Fibroblast of lung (primary cell): Measurements from ENCODE around the gene TJP3. TPM values are rescaled to one million over a fixed set of nuclear protein-coding genes. Genes with fewer than 3 reads are reported as not detected.

Experiments
- DNase-seq, 2 donors: peaks; one replicate each; pipeline versions ENCODE4 v3.0.0 to v3.0.0-alpha.2; 2010; ENCODE audit warnings: low read depth in 2 of 2
- H2AFZ ChIP-seq: 2 replicates; pipeline ENCODE4 v1.5.1; 2012; ENCODE audit warnings: low read length, control low read depth, inconsistent platforms
- H3K27ac ChIP-seq: 2 replicates; pipeline ENCODE4 v1.5.1; 2011; ENCODE audit warnings: low read length, control low read depth; ENCODE audit not compliant: insufficient read depth
- H3K27me3 ChIP-seq: 2 replicates; pipeline ENCODE4 v1.5.1; 2011; ENCODE audit warnings: mild to moderate bottlenecking, low read length; ENCODE audit not compliant: control insufficient read depth, insufficient read depth
- H3K36me3 ChIP-seq: 2 replicates; pipeline ENCODE4 v1.5.1; 2011; ENCODE audit warnings: low read length; ENCODE audit not compliant: control insufficient read depth, insufficient read depth
- H3K4me1 ChIP-seq: 2 replicates; pipeline ENCODE4 v1.5.1; 2011; ENCODE audit warnings: low read length; ENCODE audit not compliant: control insufficient read depth, insufficient read depth; ENCODE audit errors: extremely low read depth
- H3K4me2 ChIP-seq: 2 replicates; pipeline ENCODE4 v1.5.1; 2011; ENCODE audit warnings: low read length, control low read depth; ENCODE audit not compliant: insufficient read depth; ENCODE audit errors: extremely low read depth
- H3K4me3 ChIP-seq, 4 experiments: fragments of 200-600 bp in 1 of 4; sonication (generic) in 1 of 4; replicated peaks in 1 of 4; 2 replicates each; pipeline ENCODE4 v1.5.1; 2011 to 2016; ENCODE audit warnings: low read length in 4 of 4, low read depth in 3 of 4, mild to moderate bottlenecking in 3 of 4, control low read depth in 2 of 4, inconsistent platforms in 1 of 4, mixed read lengths in 1 of 4; ENCODE audit not compliant: insufficient read depth in 1 of 4; ENCODE audit errors: control extremely low read depth in 1 of 4
- H3K79me2 ChIP-seq: 2 replicates; pipeline ENCODE4 v1.5.1; 2012; ENCODE audit warnings: mild to moderate bottlenecking, low read length, inconsistent platforms; ENCODE audit not compliant: control insufficient read depth, insufficient read depth
- H3K9ac ChIP-seq: 2 replicates; pipeline ENCODE4 v1.5.1; 2011; ENCODE audit warnings: mild to moderate bottlenecking, low read length, control low read depth; ENCODE audit not compliant: insufficient read depth
- H3K9me3 ChIP-seq: 2 replicates; pipeline ENCODE4 v1.5.1; 2012; ENCODE audit warnings: low read depth, low read length; ENCODE audit not compliant: control insufficient read depth, insufficient read depth
- H4K20me1 ChIP-seq: 2 replicates; pipeline ENCODE4 v1.5.1; 2011; ENCODE audit warnings: low read length; ENCODE audit not compliant: control insufficient read depth, insufficient read depth; ENCODE audit errors: extremely low read depth
- EZH2 ChIP-seq: IDR thresholded peaks from 2 replicates; pipeline ENCODE4 v1.5.1; 2012; ENCODE audit warnings: low read length, control low read depth, mild to moderate bottlenecking; ENCODE audit errors: missing control alignments
- polyA plus RNA-seq, 2 donors: library from polyadenylated mRNA; depleted of rRNA in 1 of 2; stranded (reverse) in 1 of 2; unstranded in 1 of 2; fragments of >200 nt; gene quantifications; 2 replicates each; pipeline ENCODE4 v1.2.1, GENCODE V29; 2011 to 2012; ENCODE audit warnings: missing spikeins in 1 of 2
- total RNA-seq: library from RNA; depleted of rRNA; stranded (reverse); fragments of >200 nt; gene quantifications from 2 replicates; pipeline ENCODE4 v1.2.1, GENCODE V29; 2014
- TF ChIP-seq, protein P1 (sequence below), 2 donors: IDR thresholded peaks in 1 of 2; conservative IDR thresholded peaks in 1 of 2; 1 replicate in 1 of 2; 2 replicates in 1 of 2; pipeline ENCODE4 v1.5.1; 2011 to 2012; ENCODE audit warnings: low read length in 2 of 2, control low read depth in 1 of 2, inconsistent platforms in 1 of 2, low read depth in 1 of 2, mild to moderate bottlenecking in 1 of 2

TJP3 gene
- total and polyA plus RNA-seq, 2 donors (not counting 1 experiment from before 2014, with no cell fraction given), result not detected

DNA sequence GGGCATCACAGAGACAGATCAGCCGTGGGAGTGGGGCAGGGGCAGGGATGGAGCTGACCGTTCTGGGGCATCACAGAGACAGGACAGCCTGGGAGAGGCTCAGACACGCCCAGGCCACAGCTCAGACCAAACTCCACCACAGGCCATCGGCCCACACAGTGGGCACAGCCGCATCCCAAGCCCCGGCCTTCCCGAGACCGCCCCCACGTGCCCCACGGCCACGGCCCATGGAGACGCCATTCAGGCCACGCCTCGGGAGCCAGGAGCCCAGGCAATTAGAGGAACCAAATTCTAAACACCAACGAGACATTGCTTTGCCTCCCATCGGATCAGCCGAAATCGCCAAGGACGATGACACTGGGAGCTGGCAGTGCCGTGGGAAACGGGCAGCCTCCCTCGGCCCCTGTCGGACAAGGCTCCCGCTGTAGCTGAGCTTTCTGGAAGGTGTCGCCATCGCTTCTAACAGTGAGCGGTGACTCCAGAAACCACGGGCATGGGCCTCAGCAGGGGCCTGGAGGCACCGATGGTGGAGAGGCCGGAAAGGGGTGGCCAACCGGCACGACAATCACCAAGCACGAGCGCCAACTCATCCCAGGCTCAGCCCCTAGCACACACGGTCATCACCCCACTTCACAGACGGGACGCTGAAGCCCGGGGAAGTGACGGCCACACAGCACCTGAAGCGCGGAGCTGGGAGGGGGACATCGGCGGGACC is 10.4 kb upstream of the TJP3 start:
- no peak overlapping the region for H3K9ac ChIP-seq
- H3K27ac ChIP-seq, result no peak overlapping the region
- no peak overlapping the region for H3K4me2 ChIP-seq

DNA sequence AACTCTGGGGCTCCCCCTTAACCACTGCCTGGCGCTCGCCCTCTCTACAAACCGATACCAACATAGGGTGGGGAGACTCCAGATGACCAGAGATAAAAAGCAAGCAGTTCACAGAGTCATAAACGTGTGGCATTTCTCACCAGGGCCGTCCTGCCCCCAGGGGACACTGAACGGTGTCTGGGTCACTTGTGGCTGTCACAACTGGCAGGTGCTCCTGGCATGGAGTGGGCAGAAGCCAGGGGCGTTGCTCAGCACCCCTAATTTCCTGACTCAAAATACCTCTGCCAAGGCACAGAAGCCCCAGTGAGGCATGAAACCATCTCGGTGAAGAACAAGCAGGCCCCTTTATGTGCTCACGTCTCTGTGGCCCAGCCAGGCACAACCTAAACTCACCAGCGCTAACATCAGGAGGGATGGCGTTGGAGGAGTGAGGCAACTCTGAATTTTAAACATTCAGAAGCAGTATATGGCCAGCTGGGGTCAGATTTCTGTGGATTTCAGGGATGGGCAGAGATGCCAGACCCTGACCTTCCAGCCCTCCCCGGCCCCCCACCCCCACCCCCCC is 9.7 kb upstream of the TJP3 start:
- H2AFZ ChIP-seq, result no peak overlapping the region
- H3K36me3 ChIP-seq, result peaks cover 4% of the 10 kb centered on the region
- peak overlapping the region; percentile 64 for H3K4me2 ChIP-seq
- peak overlapping the region in 2 of 4 experiments; percentile 32 to 86 for H3K4me3 ChIP-seq
- peak overlapping the region; percentile 19 for H3K27ac ChIP-seq
- H4K20me1 ChIP-seq, result no peaks in the 10 kb centered on the region
- no peak overlapping the region for H3K9ac ChIP-seq
- H3K27me3 ChIP-seq, result no peaks in the 10 kb centered on the region
- no peak for TF ChIP-seq EZH2
- TF ChIP-seq, protein P1, sequence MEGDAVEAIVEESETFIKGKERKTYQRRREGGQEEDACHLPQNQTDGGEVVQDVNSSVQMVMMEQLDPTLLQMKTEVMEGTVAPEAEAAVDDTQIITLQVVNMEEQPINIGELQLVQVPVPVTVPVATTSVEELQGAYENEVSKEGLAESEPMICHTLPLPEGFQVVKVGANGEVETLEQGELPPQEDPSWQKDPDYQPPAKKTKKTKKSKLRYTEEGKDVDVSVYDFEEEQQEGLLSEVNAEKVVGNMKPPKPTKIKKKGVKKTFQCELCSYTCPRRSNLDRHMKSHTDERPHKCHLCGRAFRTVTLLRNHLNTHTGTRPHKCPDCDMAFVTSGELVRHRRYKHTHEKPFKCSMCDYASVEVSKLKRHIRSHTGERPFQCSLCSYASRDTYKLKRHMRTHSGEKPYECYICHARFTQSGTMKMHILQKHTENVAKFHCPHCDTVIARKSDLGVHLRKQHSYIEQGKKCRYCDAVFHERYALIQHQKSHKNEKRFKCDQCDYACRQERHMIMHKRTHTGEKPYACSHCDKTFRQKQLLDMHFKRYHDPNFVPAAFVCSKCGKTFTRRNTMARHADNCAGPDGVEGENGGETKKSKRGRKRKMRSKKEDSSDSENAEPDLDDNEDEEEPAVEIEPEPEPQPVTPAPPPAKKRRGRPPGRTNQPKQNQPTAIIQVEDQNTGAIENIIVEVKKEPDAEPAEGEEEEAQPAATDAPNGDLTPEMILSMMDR (conservative IDR thresholded peaks at IDR 0.05 in 1 of 2, IDR thresholded peaks at IDR 0.05 in 1 of 2; ENCODE audit: low read depth in 1 of 2, low read length in 2 of 2), result no peak
- H3K4me1 ChIP-seq, result peaks cover 3% of the 10 kb centered on the region
- peak in 1 of 2 donors; percentile 41 for DNase-seq
- H3K79me2 ChIP-seq, result peaks cover 40% of the 10 kb centered on the region
- H3K9me3 ChIP-seq, result no peaks in the 10 kb centered on the region

More for the DNA sequence above, 10.4 kb upstream of the TJP3 start:
- H3K4me1 ChIP-seq, result peaks cover 3% of the 10 kb centered on the region
- no peaks in the 10 kb centered on the region for H4K20me1 ChIP-seq
- no peaks in the 10 kb centered on the region for H3K27me3 ChIP-seq
- no peaks in the 10 kb centered on the region for H3K9me3 ChIP-seq
- peaks cover 40% of the 10 kb centered on the region for H3K79me2 ChIP-seq
- no peak for DNase-seq
- no peak overlapping the region for H3K4me3 ChIP-seq
- TF ChIP-seq, protein P1 (conservative IDR thresholded peaks at IDR 0.05 in 1 of 2, IDR thresholded peaks at IDR 0.05 in 1 of 2; ENCODE audit: low read depth in 1 of 2, low read length in 2 of 2), result no peak
- no peak for TF ChIP-seq EZH2
- H2AFZ ChIP-seq, result no peak overlapping the region
- H3K36me3 ChIP-seq, result peaks cover 4% of the 10 kb centered on the region

DNA sequence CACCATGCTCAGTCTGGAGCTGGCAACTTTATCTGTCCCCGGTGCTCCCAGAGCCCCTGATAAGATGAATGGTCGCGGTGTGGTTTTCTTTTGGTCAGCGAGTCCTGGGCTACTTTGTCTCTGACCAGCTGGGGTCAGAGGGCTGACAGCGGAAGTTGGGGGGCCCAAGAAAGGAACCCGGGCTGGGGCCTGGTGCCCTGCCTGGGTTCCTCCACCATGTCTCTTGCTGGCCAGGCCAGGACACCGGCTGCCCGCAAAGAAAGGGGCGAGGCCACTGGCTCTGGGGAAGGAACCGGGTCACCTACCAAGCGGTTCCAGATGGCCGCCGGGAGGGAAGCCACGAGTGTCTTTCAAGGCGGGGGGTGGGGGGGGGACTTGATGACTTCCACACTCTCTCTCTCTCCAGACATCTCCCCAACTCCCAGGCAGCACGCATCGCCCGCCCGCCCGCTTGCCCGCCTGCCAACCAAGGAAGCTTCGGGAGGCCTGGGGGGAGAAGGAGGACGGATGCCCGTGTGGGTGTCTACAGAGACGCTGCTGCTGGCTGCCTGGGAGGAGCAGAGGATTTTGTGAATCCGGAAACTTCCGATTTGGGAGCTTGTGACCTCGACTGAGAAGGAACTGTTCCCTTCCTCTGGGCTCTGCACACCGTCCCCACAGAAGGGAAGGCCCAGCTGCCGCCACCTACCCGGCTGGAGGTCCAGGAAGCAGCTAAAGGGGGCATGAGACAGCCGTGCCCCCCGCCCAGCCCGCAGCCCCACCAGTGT is 9.0 kb upstream of the TJP3 start:
- H3K4me3 ChIP-seq, result peak overlapping the region; percentile 44 to 86 (median 63)
- H3K4me2 ChIP-seq, result peak overlapping the region; percentile 53
- H3K9me3 ChIP-seq, result no peaks in the 10 kb centered on the region
- H3K79me2 ChIP-seq, result peaks cover 40% of the 10 kb centered on the region
- H3K36me3 ChIP-seq, result peaks cover 4% of the 10 kb centered on the region
- peak; percentile 50 to 53 for DNase-seq
- peaks cover 3% of the 10 kb centered on the region for H3K4me1 ChIP-seq
- H4K20me1 ChIP-seq, result no peaks in the 10 kb centered on the region
- H3K27ac ChIP-seq, result peak overlapping the region; percentile 27
- H3K9ac ChIP-seq, result peak overlapping the region; percentile 48
- TF ChIP-seq, protein P1 (conservative IDR thresholded peaks at IDR 0.05 in 1 of 2, IDR thresholded peaks at IDR 0.05 in 1 of 2; ENCODE audit: low read depth in 1 of 2, low read length in 2 of 2), result no peak
- TF ChIP-seq EZH2, result no peak
- H2AFZ ChIP-seq, result no peak overlapping the region
- no peaks in the 10 kb centered on the region for H3K27me3 ChIP-seq
